SU-DHL-6 (cell line): ENCODE measurements around the gene MFSD11.

Source experiments
- H2AFZ ChIP-seq: fragments of 200-600 bp; sonication (generic); 2 replicates; pipeline ENCODE4 v1.6.1; 2014; ENCODE audit warnings: low read depth, mild to moderate bottlenecking, moderate library complexity, mixed read lengths, antibody characterized with exemption, low read length; ENCODE audit not compliant: severe bottlenecking
- H3F3A ChIP-seq: fragments of 200-600 bp; shearing (Covaris generic); 2 replicates; pipeline ENCODE4 v1.6.0; 2016; ENCODE audit warnings: antibody characterized with exemption, mild to moderate bottlenecking; ENCODE audit not compliant: insufficient read depth
- H3K27ac ChIP-seq: fragments of 200-600 bp; sonication (generic); 2 replicates; pipeline ENCODE4 v1.5.1; 2016; ENCODE audit warnings: low read depth, mild to moderate bottlenecking, low read length, moderate library complexity, mixed read lengths
- H3K27me3 ChIP-seq: fragments of 200-600 bp; sonication (generic), shearing (Covaris generic); 2 replicates; pipeline ENCODE4 v1.6.0; 2014; ENCODE audit warnings: mild to moderate bottlenecking, low read length
- H3K36me3 ChIP-seq: fragments of 200-600 bp; sonication (generic); 2 replicates; pipeline ENCODE4 v1.6.1; 2014; ENCODE audit warnings: mild to moderate bottlenecking, low read length, mixed read lengths
- H3K4me2 ChIP-seq: fragments of 300-600, 200-600 bp; shearing (Covaris generic), sonication (generic); 2 replicates; pipeline ENCODE4 v1.6.0; 2014; ENCODE audit warnings: low read length, low read depth, mild to moderate bottlenecking; ENCODE audit not compliant: poor library complexity, severe bottlenecking
- H3K4me3 ChIP-seq: fragments of 200-600 bp; sonication (generic); 2 replicates; pipeline ENCODE4 v1.5.1; 2014; ENCODE audit warnings: antibody characterized with exemption, low read length, mild to moderate bottlenecking, mixed read lengths; ENCODE audit not compliant: insufficient read depth, poor library complexity, severe bottlenecking
- H3K79me2 ChIP-seq: fragments of 200-600 bp; sonication (generic); 2 replicates; pipeline ENCODE4 v1.6.1; 2014; ENCODE audit warnings: mild to moderate bottlenecking, low read length, moderate library complexity; ENCODE audit not compliant: insufficient read depth
- H3K9ac ChIP-seq: fragments of 200-600 bp; sonication (generic); 2 replicates; pipeline ENCODE4 v1.7.0; 2014; ENCODE audit warnings: mild to moderate bottlenecking, low read length
- H3K9me2 ChIP-seq: fragments of 200-600 bp; sonication (generic); replicated peaks from 2 replicates; pipeline ENCODE4 v1.6.1; 2014; ENCODE audit warnings: low read length; ENCODE audit not compliant: insufficient read depth
- H3K9me3 ChIP-seq: fragments of 200-600 bp; sonication (generic); 2 replicates; pipeline ENCODE4 v1.6.1; 2014; ENCODE audit warnings: low read length, mixed read lengths; ENCODE audit not compliant: insufficient read depth
- H4K20me1 ChIP-seq: fragments of 200-600 bp; sonication (generic); 2 replicates; pipeline ENCODE4 v1.6.1; 2014; ENCODE audit warnings: low read depth, mild to moderate bottlenecking, antibody characterized with exemption, low read length, moderate library complexity, mixed read lengths
- EZH2phosphoT487 ChIP-seq: fragments of 200-600 bp; sonication (generic), shearing (Covaris generic); conservative IDR thresholded peaks from 2 replicates; pipeline ENCODE4 v1.6.1; 2018; ENCODE audit warnings: mild to moderate bottlenecking, antibody characterized with exemption, low read length, moderate library complexity, mixed read lengths
- TF ChIP-seq, protein P1 (sequence below): fragments of 200-600 bp; sonication (generic); IDR thresholded peaks from one replicate; pipeline ENCODE4 v1.5.1; 2017; ENCODE audit warnings: antibody characterized with exemption, mild to moderate bottlenecking, low read length, moderate library complexity; ENCODE audit not compliant: insufficient read depth, poor library complexity, severe bottlenecking

MFSD11 gene

GRCh38 chr17:76820561-76820960, 82.6 kb downstream of the MFSD11 start:
- no peak overlapping the region for H3K27ac ChIP-seq

DNA sequence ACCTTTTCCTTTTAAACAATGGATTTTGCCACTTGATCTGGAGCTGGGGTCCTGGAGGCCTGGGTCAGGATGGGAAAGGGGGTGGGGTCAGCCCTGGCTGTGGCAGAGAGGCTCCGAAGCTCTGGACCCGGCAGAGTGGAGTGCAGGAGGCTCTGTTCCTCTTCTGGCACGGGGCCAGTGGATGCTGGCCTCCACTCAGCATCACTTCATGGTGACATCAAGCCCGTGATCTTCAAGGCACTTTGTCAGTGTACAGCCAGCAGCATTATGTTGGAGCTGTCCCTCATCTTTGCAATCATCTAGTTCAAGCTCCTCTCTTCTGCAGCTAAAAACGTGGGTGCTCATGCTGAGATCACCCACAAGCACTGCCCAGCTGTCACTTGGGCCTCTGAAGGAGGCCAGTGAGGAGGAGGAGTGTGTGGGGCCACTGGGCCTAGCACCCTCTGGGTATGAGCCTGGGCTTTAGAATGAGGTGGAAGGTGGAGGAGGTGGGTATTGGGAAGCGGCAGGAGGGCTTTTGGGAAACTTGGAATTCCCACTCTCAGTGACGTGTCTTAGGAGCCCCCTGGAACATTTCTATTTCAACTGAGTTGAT, 84.4 kb downstream of the MFSD11 start:
- TF ChIP-seq, protein P1, sequence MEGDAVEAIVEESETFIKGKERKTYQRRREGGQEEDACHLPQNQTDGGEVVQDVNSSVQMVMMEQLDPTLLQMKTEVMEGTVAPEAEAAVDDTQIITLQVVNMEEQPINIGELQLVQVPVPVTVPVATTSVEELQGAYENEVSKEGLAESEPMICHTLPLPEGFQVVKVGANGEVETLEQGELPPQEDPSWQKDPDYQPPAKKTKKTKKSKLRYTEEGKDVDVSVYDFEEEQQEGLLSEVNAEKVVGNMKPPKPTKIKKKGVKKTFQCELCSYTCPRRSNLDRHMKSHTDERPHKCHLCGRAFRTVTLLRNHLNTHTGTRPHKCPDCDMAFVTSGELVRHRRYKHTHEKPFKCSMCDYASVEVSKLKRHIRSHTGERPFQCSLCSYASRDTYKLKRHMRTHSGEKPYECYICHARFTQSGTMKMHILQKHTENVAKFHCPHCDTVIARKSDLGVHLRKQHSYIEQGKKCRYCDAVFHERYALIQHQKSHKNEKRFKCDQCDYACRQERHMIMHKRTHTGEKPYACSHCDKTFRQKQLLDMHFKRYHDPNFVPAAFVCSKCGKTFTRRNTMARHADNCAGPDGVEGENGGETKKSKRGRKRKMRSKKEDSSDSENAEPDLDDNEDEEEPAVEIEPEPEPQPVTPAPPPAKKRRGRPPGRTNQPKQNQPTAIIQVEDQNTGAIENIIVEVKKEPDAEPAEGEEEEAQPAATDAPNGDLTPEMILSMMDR: no peak
- TF ChIP-seq EZH2phosphoT487: no peak
- Histone ChIP-seq H3K27ac (no peak overlapping the region), H3K4me2 (no peak overlapping the region)

More at GRCh38 chr17:76820561-76820960, 82.6 kb downstream of the MFSD11 start:
- H3K79me2 ChIP-seq: no peaks in the 10 kb centered on the region
- no peak overlapping the region for H3K4me3 ChIP-seq
- H3K27me3 ChIP-seq: no peaks in the 10 kb centered on the region
- no peak for TF ChIP-seq EZH2phosphoT487
- TF ChIP-seq, protein P1: no peak
- H3K4me2 ChIP-seq: no peak overlapping the region
- no peaks in the 10 kb centered on the region for H3K9me3 ChIP-seq
- H2AFZ ChIP-seq: no peak overlapping the region
- no peaks in the 10 kb centered on the region for H4K20me1 ChIP-seq
- no peaks in the 10 kb centered on the region for H3F3A ChIP-seq
- no peaks in the 10 kb centered on the region for H3K36me3 ChIP-seq
- H3K9ac ChIP-seq: no peak overlapping the region
- H3K9me2 ChIP-seq: no peaks in the 10 kb centered on the region

DNA sequence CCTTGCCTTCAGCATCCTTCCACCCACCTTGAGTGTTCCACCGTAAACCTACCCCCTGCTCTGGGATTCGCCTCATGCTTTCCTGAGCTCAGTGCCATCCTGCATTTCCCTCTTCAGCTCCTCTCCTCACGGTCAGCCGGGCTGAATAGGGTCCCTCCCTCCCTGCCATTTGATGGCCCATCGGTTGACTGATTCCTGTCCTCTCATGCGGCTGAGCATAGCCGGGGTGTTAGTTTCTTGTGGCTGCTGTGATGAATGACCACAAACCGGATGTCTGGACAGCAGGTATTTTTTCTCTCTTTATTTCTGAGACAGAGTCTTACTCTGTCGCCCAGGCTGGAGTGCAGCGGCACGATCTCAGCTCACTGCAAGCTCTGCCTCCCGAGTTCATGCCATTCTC, 86.2 kb downstream of the MFSD11 start:
- no peaks in the 10 kb centered on the region for H3K9me2 ChIP-seq
- no peaks in the 10 kb centered on the region for H3F3A ChIP-seq
- no peak overlapping the region for H3K4me2 ChIP-seq
- no peak overlapping the region for H3K27ac ChIP-seq
- no peaks in the 10 kb centered on the region for H3K79me2 ChIP-seq
- H3K9me3 ChIP-seq: no peaks in the 10 kb centered on the region
- TF ChIP-seq, protein P1: no peak
- no peak for TF ChIP-seq EZH2phosphoT487
- H3K4me3 ChIP-seq: no peak overlapping the region
- no peaks in the 10 kb centered on the region for H3K27me3 ChIP-seq
- no peaks in the 10 kb centered on the region for H4K20me1 ChIP-seq
- H3K36me3 ChIP-seq: no peaks in the 10 kb centered on the region
- H2AFZ ChIP-seq: no peak overlapping the region
- H3K9ac ChIP-seq: no peak overlapping the region

More for the DNA sequence above, 84.4 kb downstream of the MFSD11 start:
- H3F3A ChIP-seq: no peaks in the 10 kb centered on the region
- H3K27me3 ChIP-seq: no peaks in the 10 kb centered on the region
- H3K4me3 ChIP-seq: no peak overlapping the region
- no peaks in the 10 kb centered on the region for H4K20me1 ChIP-seq
- no peaks in the 10 kb centered on the region for H3K9me2 ChIP-seq
- H3K9me3 ChIP-seq: no peaks in the 10 kb centered on the region
- H3K79me2 ChIP-seq: no peaks in the 10 kb centered on the region
- no peaks in the 10 kb centered on the region for H3K36me3 ChIP-seq
- no peak overlapping the region for H3K9ac ChIP-seq
- H2AFZ ChIP-seq: no peak overlapping the region
